ENCODE results near the gene MYL12B. TPM values are rescaled to one million over a fixed set of nuclear protein-coding genes. Genes with fewer than 3 reads are reported as not detected.

Gene MYL12B
- total RNA-seq, 1 donor from 2014 or later = 185 TPM

- H3K9me3 Mint-ChIP-seq = peaks cover 2% of the 10 kb centered on the region
- no peaks in the 10 kb centered on the region for H3K4me1 Mint-ChIP-seq
- intact Hi-C loops (cut with micrococcal nuclease) = no loop called here
- H3K4me3 Mint-ChIP-seq = no peak overlapping the region
- TF ChIP-seq CTCF (IDR thresholded peaks at IDR 0.05) = no peak
- CTCF ChIA-PET = interaction anchor here (1.6 kb wide), 1 partner anchor 11 kb away, joined by 3 read pairs; the partner anchor contains the start of gene MYOM1
- H3K27me3 Mint-ChIP-seq = no peaks in the 10 kb centered on the region
- H3K36me3 Mint-ChIP-seq (ENCODE audit: low read depth) = peaks cover 2% of the 10 kb centered on the region
- H3K27ac Mint-ChIP-seq = no peak overlapping the region
- DNase-seq (no peak), ATAC-seq (ENCODE audit: low read depth) (no peak)
- POLR2A ChIA-PET = no interaction called here
These were observed 31.3 kb upstream of the MYL12B start for GRCh38 chr18:3230401-3231334.

GRCh38 chr18:3233004-3233403 lies 28.9 kb upstream of the MYL12B start:
- Mint-ChIP-seq H3K4me3 (no peak overlapping the region), H3K4me1 (no peaks in the 10 kb centered on the region), H3K27ac (no peak overlapping the region), H3K36me3 (ENCODE audit: low read depth) (peaks cover 2% of the 10 kb centered on the region), H3K27me3 (no peaks in the 10 kb centered on the region), H3K9me3 (no peaks in the 10 kb centered on the region)
- CTCF ChIA-PET = no interaction called here
- intact Hi-C loops (cut with micrococcal nuclease) = no loop called here
- ATAC-seq (ENCODE audit: low read depth) (no peak), DNase-seq (no peak)
- TF ChIP-seq CTCF (IDR thresholded peaks at IDR 0.05) = no peak
- POLR2A ChIA-PET = no interaction called here

- Mint-ChIP-seq H3K27ac (no peak overlapping the region), H3K36me3 (ENCODE audit: low read depth) (peaks cover 2% of the 10 kb centered on the region), H3K4me1 (no peaks in the 10 kb centered on the region), H3K9me3 (no peaks in the 10 kb centered on the region), H3K27me3 (no peaks in the 10 kb centered on the region), H3K4me3 (no peak overlapping the region)
- no peak for DNase-seq
- intact Hi-C loops (cut with micrococcal nuclease) = no loop called here
- ATAC-seq (ENCODE audit: low read depth) = no peak
- POLR2A ChIA-PET = no interaction called here
- CTCF ChIA-PET = interaction anchor here (1.1 kb wide), 2 partner anchors 13 to 82 kb away, joined by 5 to 6 read pairs; no protein-coding TSS in a partner anchor
- TF ChIP-seq CTCF (IDR thresholded peaks at IDR 0.05) = no peak
These were observed 28.3 kb upstream of the MYL12B start for GRCh38 chr18:3233433-3234168.

GRCh38 chr18:3234457-3234856 lies 27.5 kb upstream of the MYL12B start:
- ATAC-seq (ENCODE audit: low read depth) (no peak), DNase-seq (no peak)
- H3K27me3 Mint-ChIP-seq = no peaks in the 10 kb centered on the region
- ChIA-PET POLR2A (no interaction called here), CTCF (interaction anchor here (1.1 kb wide), 2 partner anchors 12 to 83 kb away, joined by 5 to 6 read pairs; no protein-coding TSS in a partner anchor)
- intact Hi-C loops (cut with micrococcal nuclease) = no loop called here
- no peaks in the 10 kb centered on the region for H3K9me3 Mint-ChIP-seq
- no peaks in the 10 kb centered on the region for H3K4me1 Mint-ChIP-seq
- no peak overlapping the region for H3K4me3 Mint-ChIP-seq
- H3K36me3 Mint-ChIP-seq (ENCODE audit: low read depth) = peaks cover 2% of the 10 kb centered on the region
- TF ChIP-seq CTCF (IDR thresholded peaks at IDR 0.05) = no peak
- no peak overlapping the region for H3K27ac Mint-ChIP-seq

GRCh38 chr18:3235846-3236245 lies 26.1 kb upstream of the MYL12B start:
- H3K9me3 Mint-ChIP-seq = peaks cover 6% of the 10 kb centered on the region
- ChIA-PET POLR2A (no interaction called here), CTCF (no interaction called here)
- H3K27me3 Mint-ChIP-seq = no peaks in the 10 kb centered on the region
- H3K27ac Mint-ChIP-seq = no peak overlapping the region
- no peak for TF ChIP-seq CTCF (IDR thresholded peaks at IDR 0.05)
- intact Hi-C loops (cut with micrococcal nuclease) = no loop called here
- H3K4me1 Mint-ChIP-seq = no peaks in the 10 kb centered on the region
- no peak for DNase-seq
- ATAC-seq (ENCODE audit: low read depth) = no peak
- peaks cover 9% of the 10 kb centered on the region for H3K36me3 Mint-ChIP-seq (ENCODE audit: low read depth)
- H3K4me3 Mint-ChIP-seq = no peak overlapping the region
